Measurements from ENCODE around the gene DNAAF8. TPM values are rescaled to one million over a fixed set of nuclear protein-coding genes. Genes with fewer than 3 reads are reported as not detected.

The DNAAF8 gene
- total RNA-seq, 1 donor from 2014 or later: 0.31 TPM

GRCh38 chr16:4790261-4790660, 55.9 kb downstream of the DNAAF8 start:
- ATAC-seq (no peak), DNase-seq (ENCODE audit: low spot score) (no peak)
- intact Hi-C loops (cut with DNase I): no loop called here

- no peak for DNase-seq (ENCODE audit: low spot score)
- intact Hi-C loops (cut with DNase I): no loop called here
- no peak for ATAC-seq
These were observed 56.5 kb downstream of the DNAAF8 start for GRCh38 chr16:4790871-4791270.

- DNase-seq (ENCODE audit: low spot score): no peak
- no peak for ATAC-seq
- intact Hi-C loops (cut with DNase I): no loop called here
These were observed 58.7 kb downstream of the DNAAF8 start for GRCh38 chr16:4792951-4793513.

GRCh38 chr16:4795181-4795827, 61.0 kb downstream of the DNAAF8 start, which contains the start of gene SMIM22:
Gene SMIM22, plus strand, starts transcription at chr16:4795369. Its CDS starts 366 bp downstream, at chr16:4795735.
- intact Hi-C loops (cut with DNase I): no loop called here
- no peak for ATAC-seq
- no peak for DNase-seq (ENCODE audit: low spot score)

- intact Hi-C loops (cut with DNase I): no loop called here
- DNase-seq (ENCODE audit: low spot score): no peak
- ATAC-seq: no peak
These were observed 61.7 kb downstream of the DNAAF8 start for GRCh38 chr16:4795828-4796572.

GRCh38 chr16:4796982-4797804, 62.9 kb downstream of the DNAAF8 start:
- intact Hi-C loops (cut with DNase I): no loop called here
- no peak for DNase-seq (ENCODE audit: low spot score)
- ATAC-seq: no peak

GRCh38 chr16:4797805-4798252, 63.5 kb downstream of the DNAAF8 start:
- no peak for ATAC-seq
- intact Hi-C loops (cut with DNase I): no loop called here

GRCh38 chr16:4798456-4798855, 64.1 kb downstream of the DNAAF8 start:
- DNase-seq (ENCODE audit: low spot score) (no peak), ATAC-seq (no peak)
- intact Hi-C loops (cut with DNase I): no loop called here

More at GRCh38 chr16:4797805-4798252, 63.5 kb downstream of the DNAAF8 start:
- DNase-seq (ENCODE audit: low spot score): no peak

Other genes with a start within 250 kb of the DNAAF8 start
- gene CDIP1, start 195.8 kb upstream of the DNAAF8 start, total RNA-seq: 40.6 TPM
- 0.22 TPM for gene C16orf96, start 178.2 kb upstream of the DNAAF8 start, total RNA-seq
- 30.8 TPM for gene UBALD1, start 119.6 kb upstream of the DNAAF8 start, total RNA-seq
- gene MGRN1, start 109.7 kb upstream of the DNAAF8 start, total RNA-seq: 75.3 TPM
- 21.3 TPM for gene NUDT16L1, start 41.0 kb upstream of the DNAAF8 start, total RNA-seq
- 34.4 TPM for gene ANKS3, start 266 bp upstream of the DNAAF8 start, total RNA-seq
- 21.5 TPM for gene ZNF500, start 32.6 kb downstream of the DNAAF8 start, total RNA-seq
- not detected for gene SEPTIN12, start 53.8 kb downstream of the DNAAF8 start, total RNA-seq
- not detected for gene SMIM22, start 60.8 kb downstream of the DNAAF8 start, total RNA-seq
- 19.7 TPM for gene ROGDI, start 68.1 kb downstream of the DNAAF8 start, total RNA-seq
- gene GLYR1, start 112.8 kb downstream of the DNAAF8 start, total RNA-seq: 69.9 TPM
- gene UBN1, start 112.9 kb downstream of the DNAAF8 start, total RNA-seq: 28.3 TPM
- gene PPL, start 202.6 kb downstream of the DNAAF8 start, total RNA-seq: 85.1 TPM
- gene SEC14L5, start 223.8 kb downstream of the DNAAF8 start, total RNA-seq: 43.1 TPM

Measured in sciatic nerve (tissue), 2 donors.